Heart right ventricle (tissue), 16 donors: ENCODE measurements around the gene CDK5RAP2. TPM values are rescaled to one million over a fixed set of nuclear protein-coding genes. Genes with fewer than 3 reads are reported as not detected.
A peak's percentile ranks its signal among the peaks of the same experiment; 100 is the strongest.

Source experiments
- ATAC-seq, 8 donors: fragments of 200-7000 bp; cut with Tn5 transposase; one replicate each; pipeline ENCODE4 v1.9.1; 2020; ENCODE audit warnings: mild to moderate bottlenecking in 8 of 8, moderate library complexity in 8 of 8, moderate number of reproducible peaks in 1 of 8
- DNase-seq, 2 donors: peaks; one replicate each; pipeline ENCODE4 v3.0.0-alpha.2; 2020
- H3K27ac ChIP-seq, 10 donors: fragments of 200-600 bp; sonication (generic) in 2 of 10; one replicate each; pipeline versions ENCODE4 v1.5.0 to v1.8.0; 2020 to 2022; ENCODE audit warnings: mild to moderate bottlenecking in 3 of 10
- H3K27me3 ChIP-seq, 7 donors: fragments of 200-600 bp; one replicate each; pipeline ENCODE4 v1.8.0; 2021 to 2022; ENCODE audit warnings: mild to moderate bottlenecking in 2 of 7
- H3K36me3 ChIP-seq, 9 donors: fragments of 200-600 bp; sonication (generic) in 1 of 9; one replicate each; pipeline versions ENCODE4 v1.5.0 to v1.8.0; 2020 to 2022; ENCODE audit warnings: mild to moderate bottlenecking in 2 of 9
- H3K4me1 ChIP-seq, 9 donors: fragments of 200-600 bp; sonication (generic) in 1 of 9; one replicate each; pipeline versions ENCODE4 v1.5.0 to v1.8.0; 2020 to 2022; ENCODE audit warnings: mild to moderate bottlenecking in 4 of 9
- H3K4me3 ChIP-seq, 10 donors: fragments of 200-600 bp; sonication (generic) in 2 of 10; one replicate each; pipeline versions ENCODE4 v1.5.0 to v1.8.0; 2020 to 2022; ENCODE audit warnings: mild to moderate bottlenecking in 7 of 10, moderate library complexity in 2 of 10
- H3K9me3 ChIP-seq, 11 donors: fragments of 200-600 bp in 10 of 11; sonication (generic) in 2 of 11; one replicate each; pipeline versions ENCODE4 v1.5.0 to v1.8.0; 2013 to 2022; ENCODE audit warnings: mild to moderate bottlenecking in 2 of 11, control low read depth in 1 of 11, moderate library complexity in 1 of 11
- CTCF ChIP-seq, 9 donors: fragments of 200-600 bp; sonication (generic) in 2 of 9; IDR thresholded peaks; one replicate each; pipeline versions ENCODE4 v1.5.0 to v1.8.0; 2021 to 2022; ENCODE audit warnings: antibody characterized with exemption in 9 of 9, mild to moderate bottlenecking in 5 of 9, moderate library complexity in 1 of 9
- WGBS, 2 donors: extraction: QIAGEN DNeasy Blood & Tissue Kit; methylation state at CpG; one replicate each; pipeline ENCODE4 v1.1.7; 2013; ENCODE audit warnings: inconsistent platforms in 1 of 2; 5-methylcytosine and 5-hydroxymethylcytosine counted together
- intact Hi-C, 10 donors: fragments of 100-400 bp; cut with DNase I; formaldehyde crosslinking; loops; one replicate each; pipeline versions ENCODE4 v1.11.1 to v1.14.2; 2022
- polyA plus RNA-seq, 2 donors: library from polyadenylated mRNA; stranded (reverse); fragments of 200-250 nt; gene quantifications; one replicate each; pipeline ENCODE4 v1.2.3, GENCODE V29; 2013
- total RNA-seq, 10 donors: library from RNA; stranded (reverse); fragmentation: NEBNext Ultra II Directional in 3 of 10; extraction: Animal tissue kit (Norgen Biotek cat#: 25700) in 3 of 10; gene quantifications; one replicate each; pipeline versions ENCODE4 v1.2.1 to v1.2.4, GENCODE V29; 2021 to 2023
- donor health status: Arrhythmogenic right ventricular cardiomyopathy.
- donor health status: ischemic (EF 13 %, LVEDD 7.1; RV severe dilation, severe dysfunction).
- donor health status: healthy with polysubstance abuse.
- donor health status: DM: no; HTN: yes; CAD: no.
- donor health status: DM: no; HTN: no; CAD: no.
- donor health status: ischemic (EF 25% LVEDD 6.9; RV normal size, moderate dysfunction).
- donor health status: ischemic (EF 25% LVEDD 5.7; RV mildly dilated, moderate dysfunction).
- donor health status: healthy.
- donor health status: DM: yes; HTN: yes; CAD: no.
- donor health status: Ischemic cardiomyopathy.
- donor health status: ischemic (EF 35%, LVEDD 5.7; RV mildly dilated, moderate dysfunction).
- donor health status: nonischemic (EF 11% LVEDD 7.7; RV severe dilation, severe dysfunction).
- donor health status: DM: yes; HTN: yes; CAD: no.
- donor health status: PGD.
- donor health status: ischemic (EF 29% LVEDD 5.4; RV normal size, mild dysfunction).
- donor health status: nonischemic (EF 23%, LVEDD 6.1; RV moderate dilation, normal function).

CDK5RAP2 gene
- total and polyA plus RNA-seq, 12 donors: 21.6 to 80.1 (median 53.4) TPM

GRCh38 chr9:120572472-120572871, 7.5 kb downstream of the CDK5RAP2 start:
- Histone ChIP-seq H3K9me3 (no peaks in the 10 kb centered on the region), H3K27ac (peak overlapping the region in 8 of 10 donors; percentile 59 to 85 (median 74)), H3K4me1 (peaks cover 0 to 29% (median 14%) of the 10 kb centered on the region in 9 donors), H3K27me3 (no peaks in the 10 kb centered on the region), H3K4me3 (no peak overlapping the region), H3K36me3 (peaks cover 0 to 60% (median 36%) of the 10 kb centered on the region in 9 donors)
- WGBS, 2 donors: 92 to 98% methylated on average over 1 of the region's 1 CpG
- DNase-seq (no peak), ATAC-seq (no peak)
- intact Hi-C loops: loop anchor here in 1 of 10 donors (10.0 kb wide), 1 partner anchor 1518 kb away; no protein-coding TSS in a partner anchor
- no peak for TF ChIP-seq CTCF (IDR thresholded peaks at IDR 0.05)

- H3K27ac ChIP-seq: peak overlapping the region; percentile 40 to 85 (median 69)
- no peak for TF ChIP-seq CTCF (IDR thresholded peaks at IDR 0.05)
- H3K27me3 ChIP-seq: no peaks in the 10 kb centered on the region
- peaks cover 0 to 29% (median 14%) of the 10 kb centered on the region in 9 donors for H3K4me1 ChIP-seq
- ATAC-seq (peak; percentile 85 to 97 (median 94)), DNase-seq (peak; percentile 53 to 64)
- intact Hi-C loops: loop anchor here in 1 of 10 donors (10.0 kb wide), 1 partner anchor 1517 kb away; no protein-coding TSS in a partner anchor
- H3K36me3 ChIP-seq: peaks cover 0 to 64% (median 41%) of the 10 kb centered on the region in 9 donors
- 49 to 64% methylated on average over 11 of the region's 11 CpGs for WGBS, 2 donors
- no peak overlapping the region for H3K4me3 ChIP-seq
- H3K9me3 ChIP-seq: no peaks in the 10 kb centered on the region
Observed at GRCh38 chr9:120571443-120572257, 8.3 kb downstream of the CDK5RAP2 start.

GRCh38 chr9:120570296-120570695, 9.7 kb downstream of the CDK5RAP2 start:
- peak overlapping the region in 9 of 10 donors; percentile 57 to 85 (median 71) for H3K27ac ChIP-seq
- H3K4me3 ChIP-seq: no peak overlapping the region
- TF ChIP-seq CTCF (IDR thresholded peaks at IDR 0.05): no peak
- peaks cover 0 to 29% (median 14%) of the 10 kb centered on the region in 9 donors for H3K4me1 ChIP-seq
- intact Hi-C loops: loop anchor here in 1 of 10 donors (10.0 kb wide), 1 partner anchor 1515 kb away; no protein-coding TSS in a partner anchor
- no peaks in the 10 kb centered on the region for H3K9me3 ChIP-seq
- ATAC-seq (no peak), DNase-seq (no peak)
- H3K36me3 ChIP-seq: peaks cover 0 to 69% (median 41%) of the 10 kb centered on the region in 9 donors
- H3K27me3 ChIP-seq: no peaks in the 10 kb centered on the region
- 97 to 100% methylated on average over 5 of the region's 5 CpGs for WGBS, 2 donors

GRCh38 chr9:120569556-120569955, 10.4 kb downstream of the CDK5RAP2 start:
- Histone ChIP-seq H3K4me1 (peaks cover 0 to 29% (median 14%) of the 10 kb centered on the region in 9 donors), H3K27ac (peak overlapping the region in 3 of 10 donors; percentile 77 to 85 (median 81)), H3K4me3 (no peak overlapping the region), H3K9me3 (no peaks in the 10 kb centered on the region), H3K36me3 (peaks cover 0 to 76% (median 41%) of the 10 kb centered on the region in 9 donors), H3K27me3 (no peaks in the 10 kb centered on the region)
- no peak for TF ChIP-seq CTCF (IDR thresholded peaks at IDR 0.05)
- intact Hi-C loops: no loop called here
- DNase-seq: no peak
- 93 to 96% methylated on average over 5 of the region's 5 CpGs for WGBS, 2 donors
- ATAC-seq: no peak
